HG03060 (cell line): ENCODE results near the gene PLAU.
"Not testable (repeated sequence)": the region's sequence is repeated elsewhere in the genome, so short reads cannot be mapped to it uniquely, and the experiment has no call there.

ENCODE experiments used
- ATAC-seq: cut with Tn5 transposase; IDR thresholded peaks from one replicate; pipeline ENCODE4 v1.9.1; 2021; ENCODE audit warnings: low read depth, moderate number of reproducible peaks; ENCODE audit not compliant: unreplicated experiment

Gene PLAU

GRCh38 chr10:73917566-73918305 lies 6.8 kb downstream of the PLAU start:
- ATAC-seq: no peak

DNA sequence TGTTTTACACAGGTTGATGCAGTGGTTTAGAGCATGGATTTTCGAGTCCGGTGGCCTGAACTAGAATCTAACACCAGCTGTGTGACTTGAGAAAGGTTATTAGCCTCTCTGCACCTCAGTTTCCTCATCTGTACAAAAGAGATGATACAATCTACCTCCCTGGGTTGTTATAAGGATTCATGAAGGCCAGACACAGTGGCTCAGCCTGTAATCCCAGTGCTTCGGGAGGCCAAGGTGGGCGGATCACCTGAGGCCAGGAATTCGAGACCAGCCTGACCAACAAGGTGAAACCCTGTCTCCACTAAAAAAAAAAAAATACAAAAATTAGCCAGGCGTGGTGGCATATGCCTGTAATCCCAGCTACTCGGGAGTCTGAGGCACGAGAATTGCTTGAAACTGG lies 8.5 kb downstream of the PLAU start:
- ATAC-seq: not testable (repeated sequence)

GRCh38 chr10:73920089-73920488 lies 9.2 kb downstream of the PLAU start:
- no peak for ATAC-seq

DNA sequence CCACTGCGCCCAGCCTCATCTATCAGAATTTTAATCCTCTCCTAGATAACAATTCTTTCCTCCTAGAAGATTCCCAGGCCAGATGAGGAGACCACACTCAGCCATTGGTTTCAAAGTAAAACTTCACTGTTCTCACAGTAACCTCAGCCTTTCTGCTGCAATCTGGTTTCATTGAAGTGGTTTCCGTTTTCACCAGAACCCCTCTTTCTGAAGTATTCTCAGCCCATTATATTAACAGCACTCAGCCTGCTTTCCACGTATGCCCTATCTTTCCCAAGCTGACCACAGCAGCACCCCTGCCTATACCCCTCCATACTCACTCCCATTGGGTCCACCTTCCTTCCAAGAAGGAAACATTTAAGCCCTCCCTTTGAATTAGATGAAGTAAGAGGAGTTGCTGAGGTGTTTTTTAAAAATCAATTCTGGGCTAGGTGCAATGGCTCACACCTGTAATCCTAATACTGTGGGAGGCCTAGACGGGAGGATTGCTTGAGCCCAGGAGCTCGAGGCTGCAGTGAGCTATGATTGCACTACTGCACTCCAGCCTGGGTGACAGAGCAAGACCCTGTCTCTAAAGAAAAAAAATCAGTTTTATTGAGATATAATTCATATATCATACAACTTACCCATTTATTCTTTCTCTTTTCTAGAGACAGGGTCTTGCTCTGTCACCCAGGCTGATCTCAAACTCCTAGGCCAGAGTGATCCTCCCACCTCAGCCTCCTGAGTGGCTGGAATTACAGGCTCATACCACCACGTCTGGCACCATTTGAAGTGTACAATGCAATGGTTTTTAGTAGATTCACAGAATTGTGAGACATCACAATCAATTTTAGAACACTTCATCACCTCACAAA lies 11.3 kb downstream of the PLAU start:
- ATAC-seq: no peak

DNA sequence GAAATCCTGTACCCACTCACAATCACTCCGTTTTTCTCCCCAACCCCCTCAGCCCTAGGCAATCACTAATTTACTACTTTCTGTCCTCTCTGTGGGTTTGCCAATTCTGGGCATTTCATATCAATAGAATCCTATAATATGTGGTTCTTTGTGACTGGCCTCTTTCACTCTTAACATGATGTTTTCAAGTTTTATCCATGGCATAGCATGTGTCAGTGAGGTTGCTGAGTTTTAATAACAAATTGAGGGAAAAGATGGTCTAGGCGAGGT lies 11.9 kb downstream of the PLAU start:
- no peak for ATAC-seq

- no peak for ATAC-seq
Observed at GRCh38 chr10:73923935-73924598, 13.1 kb downstream of the PLAU start.

DNA sequence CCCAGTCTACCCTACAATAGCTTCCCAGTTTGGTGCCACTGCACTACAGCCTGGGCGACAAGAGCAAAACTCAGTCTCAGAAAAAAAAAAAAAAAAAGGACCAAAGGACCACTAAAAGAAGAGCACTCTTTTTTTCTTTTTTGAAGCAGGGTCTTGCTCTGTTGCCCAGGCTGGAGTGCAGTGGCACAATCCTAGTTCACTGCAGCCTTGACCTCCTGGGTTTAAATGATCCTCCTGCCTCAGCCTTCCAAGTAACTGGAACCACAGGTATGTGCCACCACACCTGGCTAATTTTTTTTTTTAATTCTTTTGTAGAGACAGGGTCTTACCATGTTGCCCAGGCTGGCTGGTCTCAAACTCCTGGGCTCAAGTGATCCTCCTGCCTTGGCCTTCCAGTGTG lies 14.0 kb downstream of the PLAU start:
- ATAC-seq: no peak

GRCh38 chr10:73925539-73925938 lies 14.6 kb downstream of the PLAU start:
- no peak for ATAC-seq

- ATAC-seq: no peak
Observed at GRCh38 chr10:73926152-73926764, 15.3 kb downstream of the PLAU start.

DNA sequence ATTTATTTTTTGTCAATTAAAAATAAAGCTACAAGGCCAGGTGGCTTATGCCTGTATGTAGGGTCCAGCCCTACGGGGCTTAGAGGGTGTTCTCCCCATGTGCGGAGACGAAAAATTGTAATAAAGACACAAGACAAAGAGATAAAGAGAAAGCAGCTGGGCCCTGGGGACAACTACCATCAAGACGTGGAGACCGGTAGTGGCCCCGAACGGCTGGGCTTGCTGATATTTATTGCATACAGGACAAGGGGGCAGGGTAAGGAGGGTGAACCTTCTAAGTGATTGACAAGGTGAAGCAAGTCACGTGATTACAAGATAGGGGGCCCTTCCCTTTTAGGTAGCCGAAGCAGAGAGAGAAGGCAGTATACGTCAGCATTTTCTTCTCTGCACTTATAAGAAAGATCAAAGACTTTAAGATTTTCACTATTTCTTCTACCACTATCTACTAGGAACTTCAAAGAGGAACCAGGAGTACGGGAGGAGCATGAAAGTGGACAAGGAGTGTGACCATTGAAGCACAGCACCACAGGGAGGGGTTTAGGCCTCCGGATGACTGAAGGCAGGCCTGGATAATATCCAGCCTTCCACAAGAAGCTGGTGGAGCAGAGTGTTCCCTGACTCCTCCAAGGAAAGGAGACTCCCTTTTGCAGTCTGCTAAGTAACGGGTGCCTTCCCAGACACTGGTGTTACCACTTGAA lies 19.8 kb downstream of the PLAU start:
- ATAC-seq: not testable (repeated sequence)

- no peak for ATAC-seq
Observed at GRCh38 chr10:73931767-73932619, 21.1 kb downstream of the PLAU start.

DNA sequence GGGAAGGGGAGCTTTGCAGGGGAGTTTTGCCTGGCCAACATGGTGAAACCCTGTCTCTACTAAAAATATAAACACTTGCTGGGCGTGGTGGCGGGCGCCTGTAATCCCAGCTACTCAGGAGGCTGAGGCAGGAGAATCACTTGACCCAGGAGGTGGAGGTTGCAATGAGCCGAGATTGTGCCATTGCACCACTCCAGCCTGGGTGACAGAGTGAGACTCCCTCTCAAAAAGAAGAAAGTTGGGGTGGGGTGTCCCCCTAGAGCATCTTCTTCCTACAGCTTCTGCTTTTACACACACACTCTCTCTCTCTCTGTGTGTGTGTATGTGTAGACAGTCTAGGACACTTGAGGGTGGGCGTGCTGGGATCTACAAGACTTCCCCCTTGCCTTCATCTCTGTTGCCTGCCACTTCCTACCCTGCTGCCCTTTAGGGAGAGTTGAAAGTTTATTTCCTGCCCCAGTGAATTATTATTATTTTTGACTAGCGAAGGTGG lies 21.7 kb downstream of the PLAU start:
- ATAC-seq: no peak

DNA sequence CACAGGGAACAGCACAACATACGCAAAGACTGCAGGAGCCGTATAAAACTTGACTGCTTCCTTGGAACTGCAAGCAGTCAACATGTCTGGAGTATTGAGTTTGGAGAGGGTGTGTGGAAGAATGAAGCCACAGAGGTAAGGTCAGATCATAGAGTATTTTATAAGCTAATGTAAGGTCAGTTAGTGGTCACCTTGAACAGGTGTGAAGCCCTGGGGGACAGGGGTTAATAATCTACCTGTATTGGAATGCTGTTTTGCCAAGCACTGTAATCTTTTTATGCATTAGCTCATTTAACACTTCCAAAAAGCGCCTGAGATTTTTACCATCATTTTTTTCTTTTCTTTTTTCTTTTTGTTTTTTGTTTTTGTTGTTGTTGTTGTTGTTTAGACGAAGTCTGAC lies 23.1 kb downstream of the PLAU start:
- no peak for ATAC-seq

GRCh38 chr10:73935895-73936294 lies 25.0 kb downstream of the PLAU start:
- ATAC-seq: no peak

DNA sequence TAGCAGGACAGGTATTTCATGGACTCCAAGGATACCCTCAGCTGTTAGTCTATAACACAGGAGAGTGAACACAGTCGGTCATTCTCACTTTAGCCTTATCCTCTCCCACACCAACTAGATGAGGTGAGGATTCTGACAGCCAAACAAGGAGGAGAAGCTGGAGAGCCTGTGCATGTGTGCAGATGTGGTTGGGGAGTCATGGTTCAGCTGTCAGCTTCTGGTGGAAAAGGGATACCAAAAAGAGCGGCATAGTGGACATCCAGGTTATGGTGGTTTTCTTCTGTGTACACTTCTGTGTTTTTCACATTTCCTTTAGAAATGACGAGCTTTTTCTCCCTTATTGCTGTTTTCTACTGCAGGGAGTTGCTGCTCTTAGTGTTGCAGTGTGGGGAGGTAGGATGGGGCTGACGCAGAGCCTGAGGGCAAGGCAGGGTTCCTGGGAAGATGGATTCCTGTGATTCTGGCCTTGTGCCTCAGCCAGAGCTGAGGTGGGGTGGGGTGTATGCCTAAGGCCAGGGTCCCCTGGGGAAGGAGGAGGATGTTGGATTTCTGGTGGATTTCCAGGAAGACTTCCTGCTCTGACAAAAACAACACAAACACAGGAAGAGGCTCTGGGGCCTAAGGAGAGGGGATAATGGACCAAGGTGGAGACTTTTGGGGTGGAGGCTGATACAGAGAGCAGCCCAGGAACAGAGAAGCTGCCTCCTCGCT lies 26.6 kb downstream of the PLAU start:
- no peak for ATAC-seq

GRCh38 chr10:73940634-73941221 lies 29.8 kb downstream of the PLAU start:
- no peak for ATAC-seq

- no peak for ATAC-seq
Observed at GRCh38 chr10:73941300-73941699, 30.4 kb downstream of the PLAU start.

DNA sequence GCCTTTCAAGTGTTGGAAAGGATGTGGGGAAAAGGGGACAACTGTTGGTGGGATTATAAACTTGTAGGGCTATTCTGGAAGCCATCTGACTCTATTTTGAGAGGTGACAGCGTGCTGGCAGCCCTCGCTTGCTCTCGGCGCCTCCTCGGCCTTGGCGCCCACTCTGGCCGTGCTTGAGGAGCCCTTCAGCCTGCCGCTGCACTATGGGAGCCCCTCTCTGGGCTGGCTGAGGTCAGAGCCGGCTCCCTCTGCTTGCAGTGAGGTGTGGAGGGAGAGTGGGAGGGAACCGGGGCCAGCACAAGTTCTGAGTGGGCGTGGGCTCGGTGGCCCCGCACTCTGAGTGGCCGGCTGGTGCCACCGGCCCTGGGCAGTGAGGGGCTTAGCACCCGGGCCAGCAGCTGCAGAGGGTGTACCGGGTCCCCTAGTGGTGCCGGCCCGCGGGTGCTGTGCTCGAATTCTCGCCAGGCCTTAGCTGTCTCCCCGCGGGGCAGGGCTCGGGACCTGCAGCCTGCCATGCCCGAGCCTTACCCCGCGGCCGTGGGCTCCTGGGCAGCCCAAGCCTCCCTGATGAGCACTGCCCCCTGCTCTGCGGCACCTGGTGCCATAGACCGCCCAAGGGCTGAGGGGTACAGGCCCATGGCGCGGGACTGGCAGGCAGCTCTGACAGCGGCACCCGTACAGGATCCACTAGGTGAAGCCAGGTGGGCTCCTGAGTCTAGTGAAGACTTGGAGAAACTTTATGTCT lies 33.6 kb downstream of the PLAU start:
- ATAC-seq: no peak
